Stimulated activated naive CD8-positive, alpha-beta T cell treated with anti-CD3 and anti-CD28 coated beads, Interleukin-15, Interleukin-2, amounts not matched to agents 100 ng/mL and 50 ng/mL, for 24 hours (primary cell): ENCODE data around the gene SCGB3A1.

Experiments used
- H3K27ac Mint-ChIP-seq: one replicate; pipeline ENCODE4 v1.8.0; 2021; ENCODE audit warnings: mild to moderate bottlenecking, mixed read lengths
- H3K27me3 Mint-ChIP-seq: one replicate; pipeline ENCODE4 v1.8.0; 2021; ENCODE audit warnings: mixed read lengths
- H3K36me3 Mint-ChIP-seq: one replicate; pipeline ENCODE4 v1.8.0; 2021; ENCODE audit warnings: low read depth, mixed read lengths
- H3K4me1 Mint-ChIP-seq: one replicate; pipeline ENCODE4 v1.8.0; 2021; ENCODE audit warnings: low read depth, mixed read lengths
- H3K4me3 Mint-ChIP-seq: one replicate; pipeline ENCODE4 v1.8.0; 2021; ENCODE audit warnings: mild to moderate bottlenecking, mixed read lengths
- H3K9me3 Mint-ChIP-seq: one replicate; pipeline ENCODE4 v1.8.0; 2021; ENCODE audit warnings: mixed read lengths

Gene SCGB3A1

GRCh38 chr5:180628827-180629750 is 37.8 kb upstream of the SCGB3A1 start:
- Mint-ChIP-seq H3K27ac (no peak overlapping the region), H3K9me3 (no peaks in the 10 kb centered on the region), H3K27me3 (no peaks in the 10 kb centered on the region), H3K4me3 (no peak overlapping the region), H3K4me1 (no peaks in the 10 kb centered on the region), H3K36me3 (no peaks in the 10 kb centered on the region)

- H3K9me3 Mint-ChIP-seq, result no peaks in the 10 kb centered on the region
- H3K27ac Mint-ChIP-seq, result no peak overlapping the region
- H3K36me3 Mint-ChIP-seq, result no peaks in the 10 kb centered on the region
- H3K27me3 Mint-ChIP-seq, result no peaks in the 10 kb centered on the region
- peaks cover 4% of the 10 kb centered on the region for H3K4me1 Mint-ChIP-seq
- H3K4me3 Mint-ChIP-seq, result no peak overlapping the region
These were observed 36.9 kb upstream of the SCGB3A1 start for GRCh38 chr5:180628211-180628610.

GRCh38 chr5:180627386-180628120 is 36.3 kb upstream of the SCGB3A1 start:
- Mint-ChIP-seq H3K27me3 (no peaks in the 10 kb centered on the region), H3K4me1 (peaks cover 4% of the 10 kb centered on the region), H3K4me3 (no peak overlapping the region), H3K27ac (no peak overlapping the region), H3K36me3 (no peaks in the 10 kb centered on the region), H3K9me3 (no peaks in the 10 kb centered on the region)

GRCh38 chr5:180626661-180627385 is 35.5 kb upstream of the SCGB3A1 start:
- no peak overlapping the region for H3K4me3 Mint-ChIP-seq
- no peaks in the 10 kb centered on the region for H3K9me3 Mint-ChIP-seq
- peaks cover 4% of the 10 kb centered on the region for H3K4me1 Mint-ChIP-seq
- no peak overlapping the region for H3K27ac Mint-ChIP-seq
- H3K36me3 Mint-ChIP-seq, result no peaks in the 10 kb centered on the region
- no peaks in the 10 kb centered on the region for H3K27me3 Mint-ChIP-seq

GRCh38 chr5:180625791-180626660 is 34.7 kb upstream of the SCGB3A1 start:
- Mint-ChIP-seq H3K36me3 (no peaks in the 10 kb centered on the region), H3K4me3 (no peak overlapping the region), H3K9me3 (no peaks in the 10 kb centered on the region), H3K27me3 (no peaks in the 10 kb centered on the region), H3K4me1 (peaks cover 4% of the 10 kb centered on the region), H3K27ac (no peak overlapping the region)

- Mint-ChIP-seq H3K27ac (no peak overlapping the region), H3K27me3 (no peaks in the 10 kb centered on the region), H3K36me3 (no peaks in the 10 kb centered on the region), H3K4me3 (no peak overlapping the region), H3K9me3 (no peaks in the 10 kb centered on the region), H3K4me1 (peaks cover 4% of the 10 kb centered on the region)
These were observed 34.0 kb upstream of the SCGB3A1 start for GRCh38 chr5:180625125-180625790.

- no peak overlapping the region for H3K4me3 Mint-ChIP-seq
- peaks cover 4% of the 10 kb centered on the region for H3K4me1 Mint-ChIP-seq
- no peaks in the 10 kb centered on the region for H3K36me3 Mint-ChIP-seq
- H3K9me3 Mint-ChIP-seq, result no peaks in the 10 kb centered on the region
- H3K27ac Mint-ChIP-seq, result no peak overlapping the region
- no peaks in the 10 kb centered on the region for H3K27me3 Mint-ChIP-seq
These were observed 33.3 kb upstream of the SCGB3A1 start for GRCh38 chr5:180624587-180624986.

DNA sequence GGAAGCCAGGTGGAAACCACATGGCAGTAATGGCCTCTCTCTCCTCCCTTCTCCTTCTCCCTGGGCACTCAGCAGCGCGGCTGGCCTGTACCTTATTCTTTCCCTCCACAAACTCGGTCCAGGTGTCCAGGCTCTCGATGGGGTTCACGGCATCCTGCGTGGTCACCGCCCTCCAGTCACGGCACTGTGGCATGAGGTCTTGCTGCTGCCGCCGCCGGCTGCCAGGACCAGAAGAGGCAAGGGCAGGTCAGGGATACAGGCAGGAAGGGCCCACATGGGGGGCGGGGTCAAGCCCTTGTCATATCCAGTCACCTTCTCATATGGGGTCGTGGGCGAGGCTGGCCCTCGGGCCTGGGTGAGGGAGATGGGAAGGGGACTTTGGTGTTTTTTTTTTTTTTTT is 32.5 kb upstream of the SCGB3A1 start:
- Mint-ChIP-seq H3K27ac (peak overlapping the region; percentile 59), H3K4me3 (no peak overlapping the region)

GRCh38 chr5:180623411-180623834 is 32.1 kb upstream of the SCGB3A1 start:
- no peaks in the 10 kb centered on the region for H3K36me3 Mint-ChIP-seq
- H3K4me3 Mint-ChIP-seq, result no peak overlapping the region
- H3K27me3 Mint-ChIP-seq, result no peaks in the 10 kb centered on the region
- no peaks in the 10 kb centered on the region for H3K9me3 Mint-ChIP-seq
- H3K27ac Mint-ChIP-seq, result no peak overlapping the region
- peaks cover 4% of the 10 kb centered on the region for H3K4me1 Mint-ChIP-seq

More for the DNA sequence above, 32.5 kb upstream of the SCGB3A1 start:
- peaks cover 4% of the 10 kb centered on the region for H3K4me1 Mint-ChIP-seq
- H3K27me3 Mint-ChIP-seq, result no peaks in the 10 kb centered on the region
- no peaks in the 10 kb centered on the region for H3K36me3 Mint-ChIP-seq
- H3K9me3 Mint-ChIP-seq, result no peaks in the 10 kb centered on the region

- peaks cover 4% of the 10 kb centered on the region for H3K4me1 Mint-ChIP-seq
- no peaks in the 10 kb centered on the region for H3K27me3 Mint-ChIP-seq
- H3K27ac Mint-ChIP-seq, result no peak overlapping the region
- no peaks in the 10 kb centered on the region for H3K36me3 Mint-ChIP-seq
- H3K4me3 Mint-ChIP-seq, result no peak overlapping the region
- H3K9me3 Mint-ChIP-seq, result no peaks in the 10 kb centered on the region
These were observed 31.6 kb upstream of the SCGB3A1 start for GRCh38 chr5:180622910-180623309.

- Mint-ChIP-seq H3K36me3 (no peaks in the 10 kb centered on the region), H3K9me3 (no peaks in the 10 kb centered on the region), H3K27me3 (no peaks in the 10 kb centered on the region), H3K4me3 (no peak overlapping the region), H3K27ac (no peak overlapping the region), H3K4me1 (peaks cover 4% of the 10 kb centered on the region)
These were observed 30.0 kb upstream of the SCGB3A1 start for GRCh38 chr5:180621311-180621710.

DNA sequence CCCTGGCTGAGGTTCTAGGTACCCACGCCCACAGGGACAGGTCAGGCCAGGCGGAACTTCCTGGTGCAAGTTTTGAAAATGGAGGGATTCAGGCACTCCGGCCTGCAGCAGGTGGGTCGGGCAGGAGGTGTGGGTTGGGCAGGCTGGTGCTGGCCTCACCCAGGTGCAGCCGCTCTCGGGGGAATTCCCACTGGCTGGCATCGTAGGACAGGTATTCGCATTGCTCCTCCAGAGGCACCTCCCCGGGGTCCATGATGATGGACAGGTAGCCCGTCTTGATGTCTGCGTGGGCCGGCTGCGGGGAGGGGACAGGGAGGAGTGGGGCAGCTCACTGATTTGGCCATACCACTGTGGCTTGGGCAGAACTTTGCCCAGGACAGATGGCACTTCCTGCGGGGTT is 28.7 kb upstream of the SCGB3A1 start:
- no peak overlapping the region for H3K4me3 Mint-ChIP-seq
- H3K9me3 Mint-ChIP-seq, result no peaks in the 10 kb centered on the region
- H3K36me3 Mint-ChIP-seq, result no peaks in the 10 kb centered on the region
- peaks cover 4% of the 10 kb centered on the region for H3K4me1 Mint-ChIP-seq
- H3K27me3 Mint-ChIP-seq, result no peaks in the 10 kb centered on the region
- no peak overlapping the region for H3K27ac Mint-ChIP-seq

DNA sequence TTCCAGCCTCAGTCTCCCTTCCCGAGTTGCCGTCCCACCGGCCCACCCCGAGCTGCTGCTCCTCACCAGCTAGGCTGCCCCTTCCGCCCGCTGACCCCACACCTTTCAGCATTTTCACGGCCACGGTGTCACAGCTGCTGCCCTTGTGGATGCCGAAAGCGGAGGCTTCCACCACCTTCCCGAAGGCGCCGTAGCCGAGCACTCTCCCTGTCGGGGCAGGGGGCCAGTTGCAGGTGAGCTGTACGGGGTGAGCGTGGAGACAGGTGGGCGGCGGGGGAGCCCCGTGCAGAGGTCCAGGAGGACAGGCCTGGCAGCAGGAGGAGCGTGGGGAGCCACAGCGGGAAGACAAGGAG is 28.2 kb upstream of the SCGB3A1 start:
- Mint-ChIP-seq H3K27me3 (no peaks in the 10 kb centered on the region), H3K36me3 (no peaks in the 10 kb centered on the region), H3K4me3 (no peak overlapping the region), H3K27ac (no peak overlapping the region), H3K4me1 (peaks cover 4% of the 10 kb centered on the region), H3K9me3 (no peaks in the 10 kb centered on the region)
